GM12878 (cell line): ENCODE measurements around the gene TRAPPC2B. TPM values are rescaled to one million over a fixed set of nuclear protein-coding genes. Genes with fewer than 3 reads are reported as not detected.

Source experiments
- CBFB ChIP-seq: IDR thresholded peaks from 2 replicates; pipeline ENCODE4 v1.6.1; 2016; ENCODE audit warnings: antibody characterized with exemption, low read depth
- CREM ChIP-seq: IDR thresholded peaks from 2 replicates; pipeline ENCODE4 v1.6.1; 2014; ENCODE audit warnings: antibody characterized with exemption, low read depth
- EZH2 ChIP-seq: IDR thresholded peaks from 2 replicates; pipeline ENCODE4 v1.6.1; 2012; ENCODE audit warnings: low read depth, mild to moderate bottlenecking, control low read depth, inconsistent platforms, low read length, borderline replicate concordance; ENCODE audit not compliant: control insufficient read depth
- FOXK2 ChIP-seq: fragments of 450-650 bp; IDR thresholded peaks from 2 replicates; pipeline ENCODE4 v1.6.1; 2017; ENCODE audit warnings: mild to moderate bottlenecking, moderate library complexity
- HCFC1 ChIP-seq: fragments of 150-350 bp; IDR thresholded peaks from 2 replicates; pipeline ENCODE4 v1.6.1; 2014; ENCODE audit warnings: low read length
- HDGF ChIP-seq: fragments of 450-650 bp; IDR thresholded peaks from 2 replicates; pipeline ENCODE4 v1.6.1; 2016; ENCODE audit warnings: antibody characterized with exemption
- KLF5 ChIP-seq: fragments of 450-650 bp; IDR thresholded peaks from 2 replicates; pipeline ENCODE4 v1.6.1; 2014; ENCODE audit warnings: mild to moderate bottlenecking; ENCODE audit not compliant: partially characterized antibody
- NFYA ChIP-seq: IDR thresholded peaks from 2 replicates; pipeline ENCODE4 v1.6.1; 2011; ENCODE audit warnings: low read depth, mild to moderate bottlenecking, low read length, improper control_type of control experiment, borderline replicate concordance
- NFYB ChIP-seq: IDR thresholded peaks from 2 replicates; pipeline ENCODE4 v1.6.1; 2011; ENCODE audit warnings: low read depth, mild to moderate bottlenecking, low read length, improper control_type of control experiment, moderate library complexity; ENCODE audit not compliant: insufficient read depth
- NRF1 ChIP-seq: conservative IDR thresholded peaks from 2 replicates; pipeline ENCODE4 v1.6.1; 2011; ENCODE audit warnings: mild to moderate bottlenecking, low read depth, low read length, improper control_type of control experiment
- POU2F2 ChIP-seq: IDR thresholded peaks from 3 replicates; pipeline ENCODE4 v1.6.1; 2011; ENCODE audit warnings: low read depth, mild to moderate bottlenecking, low read length, borderline replicate concordance
- RBBP5 ChIP-seq: fragments of 200-600 bp; sonication (generic); conservative IDR thresholded peaks from 2 replicates; pipeline ENCODE4 v1.6.1; 2016
- SIN3A ChIP-seq: IDR thresholded peaks from 2 replicates; pipeline ENCODE4 v1.6.1; 2012; ENCODE audit warnings: low read depth, low read length, improper control_type of control experiment
- SP1 ChIP-seq: IDR thresholded peaks from one replicate; pipeline ENCODE4 v1.6.1; 2011; ENCODE audit warnings: low read depth, low read length
- SREBF2 ChIP-seq: IDR thresholded peaks from 2 replicates; pipeline ENCODE4 v1.6.1; 2012; ENCODE audit warnings: mild to moderate bottlenecking, low read length
- TAF1 ChIP-seq: IDR thresholded peaks from 2 replicates; pipeline ENCODE4 v1.6.1; 2011; ENCODE audit warnings: mild to moderate bottlenecking, low read depth, low read length, borderline replicate concordance
- TBL1XR1 ChIP-seq: IDR thresholded peaks from 2 replicates; pipeline ENCODE4 v1.6.1; 2012; ENCODE audit warnings: low read depth, low read length, improper control_type of control experiment
- TCF12 ChIP-seq: IDR thresholded peaks from 2 replicates; pipeline ENCODE4 v1.6.1; 2011; ENCODE audit warnings: low read depth, mild to moderate bottlenecking, low read length
- TCF7 ChIP-seq: IDR thresholded peaks from 2 replicates; pipeline ENCODE4 v1.6.1; 2014; ENCODE audit warnings: antibody characterized with exemption, borderline replicate concordance
- ZNF24 ChIP-seq: fragments of 450-650 bp; IDR thresholded peaks from 2 replicates; pipeline ENCODE4 v1.6.1; 2017; ENCODE audit warnings: antibody characterized with exemption, mild to moderate bottlenecking
- polyA plus RNA-seq, 11 experiments: library from polyadenylated mRNA; depleted of rRNA in 4 of 11; unstranded in 6 of 11; stranded (reverse) in 5 of 11; fragments of >200 nt; fragmentation: Nextera tagmentation in 4 of 11; fragmentation: Illumina TruSeq in 1 of 11; extraction: Ambion mirVana in 4 of 11; extraction: Trizol in 1 of 11; gene quantifications; 1 replicate in 1 of 11; 2 replicates in 10 of 11; pipeline versions ENCODE4 v1.2.1 to v1.2.3, GENCODE V29; 2011 to 2016; ENCODE audit warnings: inconsistent platforms in 2 of 11, missing spikeins in 2 of 11, low read depth in 1 of 11
- total RNA-seq, 4 experiments: library from RNA; depleted of rRNA in 3 of 4; stranded (reverse); fragments of >200 nt in 3 of 4; fragmentation: Illumina TruSeq in 1 of 4; extraction: Trizol in 1 of 4; gene quantifications; 2 replicates each; pipeline versions ENCODE4 v1.2.1 to v1.2.3, GENCODE V29; 2013 to 2021
- TF ChIP-seq, protein P1 (sequence below): fragments of 450-650 bp; IDR thresholded peaks from 2 replicates; pipeline ENCODE4 v1.6.1; 2017; ENCODE audit warnings: low read depth, mild to moderate bottlenecking, moderate library complexity
- TF ChIP-seq, protein P2 (sequence below): fragments of 450-650 bp; IDR thresholded peaks from 2 replicates; pipeline ENCODE4 v1.6.1; 2017; ENCODE audit warnings: mild to moderate bottlenecking
- TF ChIP-seq, protein P3 (sequence below): fragments of 450-650 bp; IDR thresholded peaks from 2 replicates; pipeline ENCODE4 v1.6.1; 2017; ENCODE audit warnings: mild to moderate bottlenecking, moderate library complexity
- TF ChIP-seq, protein P4 (sequence below): fragments of 450-650 bp; IDR thresholded peaks from 2 replicates; pipeline ENCODE4 v1.6.1; 2016; ENCODE audit warnings: mild to moderate bottlenecking

Gene TRAPPC2B
- total and polyA plus RNA-seq, 10 of the 15 experiments (the other 5 are each of a cell fraction or from before 2014, with no cell fraction given): 10.6 to 86.4 (median 25.6) TPM

DNA sequence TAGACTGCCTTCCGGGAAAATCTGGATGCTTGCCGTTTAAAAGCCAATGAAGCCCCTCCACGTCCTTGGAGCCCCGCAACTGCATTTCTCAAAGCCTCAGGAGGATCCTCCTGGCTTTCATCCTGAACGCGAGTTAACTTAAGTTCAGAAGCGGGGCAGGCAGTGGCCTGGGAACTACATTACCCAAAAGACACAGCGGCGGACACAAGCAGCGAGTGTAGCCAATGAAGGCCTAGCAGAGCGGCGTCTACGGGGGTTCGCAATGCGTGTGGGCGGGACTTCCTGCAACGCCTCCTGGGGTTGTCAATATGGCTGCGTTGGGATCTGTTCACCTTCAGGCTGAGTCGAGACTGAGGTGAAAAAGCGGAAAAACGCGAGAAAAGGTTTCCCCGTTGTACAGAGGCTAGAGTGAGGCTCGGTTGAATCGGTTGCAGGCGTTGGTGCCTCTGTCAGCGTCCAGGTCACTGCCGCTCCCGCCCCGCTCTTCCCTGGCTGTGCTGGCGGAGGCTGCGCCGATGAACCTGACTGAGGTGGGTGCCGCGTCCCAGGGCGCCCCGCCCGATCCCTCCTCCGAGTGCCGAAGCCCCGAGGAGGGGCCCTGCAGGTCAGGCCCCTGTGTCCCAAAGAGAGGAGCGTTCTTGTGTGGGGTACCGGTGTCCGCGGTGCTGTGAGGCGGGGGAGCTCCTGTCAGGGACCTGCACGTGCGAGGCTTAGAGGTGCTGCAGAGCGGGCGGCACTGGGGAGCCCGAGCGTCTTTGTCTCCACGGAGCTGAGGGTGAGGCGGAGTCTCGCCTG, 47.7 kb downstream of the TRAPPC2B start, which contains the start of gene ZNF17 (continued):
- TF ChIP-seq, protein P1, sequence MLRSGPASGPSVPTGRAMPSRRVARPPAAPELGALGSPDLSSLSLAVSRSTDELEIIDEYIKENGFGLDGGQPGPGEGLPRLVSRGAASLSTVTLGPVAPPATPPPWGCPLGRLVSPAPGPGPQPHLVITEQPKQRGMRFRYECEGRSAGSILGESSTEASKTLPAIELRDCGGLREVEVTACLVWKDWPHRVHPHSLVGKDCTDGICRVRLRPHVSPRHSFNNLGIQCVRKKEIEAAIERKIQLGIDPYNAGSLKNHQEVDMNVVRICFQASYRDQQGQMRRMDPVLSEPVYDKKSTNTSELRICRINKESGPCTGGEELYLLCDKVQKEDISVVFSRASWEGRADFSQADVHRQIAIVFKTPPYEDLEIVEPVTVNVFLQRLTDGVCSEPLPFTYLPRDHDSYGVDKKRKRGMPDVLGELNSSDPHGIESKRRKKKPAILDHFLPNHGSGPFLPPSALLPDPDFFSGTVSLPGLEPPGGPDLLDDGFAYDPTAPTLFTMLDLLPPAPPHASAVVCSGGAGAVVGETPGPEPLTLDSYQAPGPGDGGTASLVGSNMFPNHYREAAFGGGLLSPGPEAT: peak; percentile 99
- no peak for TF ChIP-seq ZNF24
- peak; percentile 91 for TF ChIP-seq CREM
- peak; percentile 93 for TF ChIP-seq HCFC1
- TF ChIP-seq, protein P2, sequence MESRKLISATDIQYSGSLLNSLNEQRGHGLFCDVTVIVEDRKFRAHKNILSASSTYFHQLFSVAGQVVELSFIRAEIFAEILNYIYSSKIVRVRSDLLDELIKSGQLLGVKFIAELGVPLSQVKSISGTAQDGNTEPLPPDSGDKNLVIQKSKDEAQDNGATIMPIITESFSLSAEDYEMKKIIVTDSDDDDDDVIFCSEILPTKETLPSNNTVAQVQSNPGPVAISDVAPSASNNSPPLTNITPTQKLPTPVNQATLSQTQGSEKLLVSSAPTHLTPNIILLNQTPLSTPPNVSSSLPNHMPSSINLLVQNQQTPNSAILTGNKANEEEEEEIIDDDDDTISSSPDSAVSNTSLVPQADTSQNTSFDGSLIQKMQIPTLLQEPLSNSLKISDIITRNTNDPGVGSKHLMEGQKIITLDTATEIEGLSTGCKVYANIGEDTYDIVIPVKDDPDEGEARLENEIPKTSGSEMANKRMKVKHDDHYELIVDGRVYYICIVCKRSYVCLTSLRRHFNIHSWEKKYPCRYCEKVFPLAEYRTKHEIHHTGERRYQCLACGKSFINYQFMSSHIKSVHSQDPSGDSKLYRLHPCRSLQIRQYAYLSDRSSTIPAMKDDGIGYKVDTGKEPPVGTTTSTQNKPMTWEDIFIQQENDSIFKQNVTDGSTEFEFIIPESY: no peak
- TF ChIP-seq KLF5: peak; percentile 36
- no peak for TF ChIP-seq NFYA
- TF ChIP-seq, protein P3, sequence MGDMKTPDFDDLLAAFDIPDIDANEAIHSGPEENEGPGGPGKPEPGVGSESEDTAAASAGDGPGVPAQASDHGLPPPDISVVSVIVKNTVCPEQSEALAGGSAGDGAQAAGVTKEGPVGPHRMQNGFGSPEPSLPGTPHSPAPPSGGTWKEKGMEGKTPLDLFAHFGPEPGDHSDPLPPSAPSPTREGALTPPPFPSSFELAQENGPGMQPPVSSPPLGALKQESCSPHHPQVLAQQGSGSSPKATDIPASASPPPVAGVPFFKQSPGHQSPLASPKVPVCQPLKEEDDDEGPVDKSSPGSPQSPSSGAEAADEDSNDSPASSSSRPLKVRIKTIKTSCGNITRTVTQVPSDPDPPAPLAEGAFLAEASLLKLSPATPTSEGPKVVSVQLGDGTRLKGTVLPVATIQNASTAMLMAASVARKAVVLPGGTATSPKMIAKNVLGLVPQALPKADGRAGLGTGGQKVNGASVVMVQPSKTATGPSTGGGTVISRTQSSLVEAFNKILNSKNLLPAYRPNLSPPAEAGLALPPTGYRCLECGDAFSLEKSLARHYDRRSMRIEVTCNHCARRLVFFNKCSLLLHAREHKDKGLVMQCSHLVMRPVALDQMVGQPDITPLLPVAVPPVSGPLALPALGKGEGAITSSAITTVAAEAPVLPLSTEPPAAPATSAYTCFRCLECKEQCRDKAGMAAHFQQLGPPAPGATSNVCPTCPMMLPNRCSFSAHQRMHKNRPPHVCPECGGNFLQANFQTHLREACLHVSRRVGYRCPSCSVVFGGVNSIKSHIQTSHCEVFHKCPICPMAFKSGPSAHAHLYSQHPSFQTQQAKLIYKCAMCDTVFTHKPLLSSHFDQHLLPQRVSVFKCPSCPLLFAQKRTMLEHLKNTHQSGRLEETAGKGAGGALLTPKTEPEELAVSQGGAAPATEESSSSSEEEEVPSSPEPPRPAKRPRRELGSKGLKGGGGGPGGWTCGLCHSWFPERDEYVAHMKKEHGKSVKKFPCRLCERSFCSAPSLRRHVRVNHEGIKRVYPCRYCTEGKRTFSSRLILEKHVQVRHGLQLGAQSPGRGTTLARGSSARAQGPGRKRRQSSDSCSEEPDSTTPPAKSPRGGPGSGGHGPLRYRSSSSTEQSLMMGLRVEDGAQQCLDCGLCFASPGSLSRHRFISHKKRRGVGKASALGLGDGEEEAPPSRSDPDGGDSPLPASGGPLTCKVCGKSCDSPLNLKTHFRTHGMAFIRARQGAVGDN: no peak
- TF ChIP-seq RBBP5: no peak
- no peak for TF ChIP-seq TCF12
- no peak for TF ChIP-seq CBFB
- TF ChIP-seq, protein P4, sequence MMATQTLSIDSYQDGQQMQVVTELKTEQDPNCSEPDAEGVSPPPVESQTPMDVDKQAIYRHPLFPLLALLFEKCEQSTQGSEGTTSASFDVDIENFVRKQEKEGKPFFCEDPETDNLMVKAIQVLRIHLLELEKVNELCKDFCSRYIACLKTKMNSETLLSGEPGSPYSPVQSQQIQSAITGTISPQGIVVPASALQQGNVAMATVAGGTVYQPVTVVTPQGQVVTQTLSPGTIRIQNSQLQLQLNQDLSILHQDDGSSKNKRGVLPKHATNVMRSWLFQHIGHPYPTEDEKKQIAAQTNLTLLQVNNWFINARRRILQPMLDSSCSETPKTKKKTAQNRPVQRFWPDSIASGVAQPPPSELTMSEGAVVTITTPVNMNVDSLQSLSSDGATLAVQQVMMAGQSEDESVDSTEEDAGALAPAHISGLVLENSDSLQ: peak; percentile 98
- no peak for TF ChIP-seq EZH2
- TF ChIP-seq NFYB: peak; percentile 79
- TF ChIP-seq FOXK2: peak; percentile 89
- TF ChIP-seq NRF1: no peak
- TF ChIP-seq TBL1XR1: peak; percentile 72; the same call in 1 of the 2 replicates
- no peak for TF ChIP-seq HDGF
- no peak for TF ChIP-seq SIN3A
- 0 out of 2 replicates have a peak, but pooled peaks have one; percentile 14 for TF ChIP-seq SREBF2
- TF ChIP-seq SP1: peak; percentile 87
- peak; percentile 89 for TF ChIP-seq TAF1
- TF ChIP-seq TCF7: no peak
- no peak for TF ChIP-seq POU2F2
